Activated T-cell treated with anti-CD3 and anti-CD28 coated beads, Interleukin-2, amount 50 U/mL, for 48 hours (primary cell): Measurements from ENCODE around the gene IL17RE.
"Not testable (repeated sequence)": the region's sequence is repeated elsewhere in the genome, so short reads cannot be mapped to it uniquely, and the experiment has no call there.

Experiments used
- DNase-seq, 2 experiments: peaks; one replicate each; pipeline ENCODE4 v3.0.0-alpha.2; 2020

Gene IL17RE

DNA sequence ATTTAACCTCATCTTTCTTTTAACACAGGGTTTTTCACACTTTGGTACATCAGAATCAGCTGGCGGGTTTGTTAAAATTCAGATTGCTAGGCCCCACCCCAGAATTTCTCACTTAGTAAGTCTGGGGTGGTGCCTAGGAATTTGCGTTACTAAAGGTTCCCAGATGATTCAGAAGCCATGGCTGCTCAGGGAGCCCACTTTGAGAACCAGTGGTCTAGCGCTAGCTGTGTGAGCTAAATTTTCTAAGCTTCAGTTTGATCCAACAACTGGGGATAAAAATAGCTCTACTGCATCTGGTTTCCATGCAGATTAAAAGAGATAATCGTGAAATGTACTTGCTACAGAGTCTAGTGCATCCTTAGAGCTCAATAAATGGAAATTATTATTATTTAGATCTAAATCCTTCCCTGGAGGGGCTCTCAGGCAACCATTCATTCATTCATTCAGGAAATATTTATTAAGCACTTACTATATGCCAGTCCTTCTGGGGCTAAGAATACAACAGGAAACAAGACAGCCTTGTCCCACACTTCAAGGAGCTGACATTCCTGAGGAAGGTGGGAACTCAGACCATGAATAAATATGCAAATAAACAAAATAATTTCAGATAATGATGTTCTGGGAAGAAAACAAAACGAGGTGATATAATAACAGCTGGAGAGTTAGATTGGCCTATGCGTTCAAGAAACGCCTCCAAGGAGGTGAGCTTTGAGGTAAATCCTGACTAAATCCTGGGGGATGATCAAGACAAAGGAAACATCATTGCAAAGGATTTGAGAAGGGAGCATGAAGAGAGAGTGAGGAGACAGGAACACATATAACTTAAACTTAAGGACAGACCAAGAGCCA lies 18.7 kb upstream of the IL17RE start:
- DNase-seq = no peak

DNA sequence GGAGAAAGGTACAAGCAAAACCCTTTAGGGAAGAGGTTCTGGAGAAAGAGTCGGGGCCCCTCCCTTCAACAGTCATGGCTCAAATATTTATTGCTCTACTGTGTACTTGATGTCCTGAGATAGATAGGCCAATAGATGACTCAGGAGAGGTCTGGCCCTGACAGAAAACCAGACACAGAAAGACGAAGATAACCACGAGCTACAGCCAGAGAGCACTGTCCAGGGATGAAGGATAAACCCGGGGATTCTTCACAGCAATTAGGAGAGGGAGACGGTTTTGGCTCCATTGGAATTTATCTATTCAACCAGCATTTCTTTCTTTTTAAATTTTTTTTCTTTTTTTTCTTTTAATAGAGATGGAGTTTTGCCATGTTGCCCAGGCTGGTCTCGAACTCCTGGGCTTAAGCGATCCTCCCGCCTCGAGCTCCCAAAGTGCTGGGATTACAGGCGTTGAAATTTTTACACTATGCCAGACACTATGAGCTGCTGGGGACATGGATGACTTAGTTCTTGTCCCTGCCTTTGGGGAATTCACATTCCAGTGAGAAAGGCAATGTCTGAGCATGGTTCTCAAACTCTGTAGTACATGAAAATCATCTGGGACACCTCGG lies 18.0 kb upstream of the IL17RE start:
- DNase-seq = no peak

DNA sequence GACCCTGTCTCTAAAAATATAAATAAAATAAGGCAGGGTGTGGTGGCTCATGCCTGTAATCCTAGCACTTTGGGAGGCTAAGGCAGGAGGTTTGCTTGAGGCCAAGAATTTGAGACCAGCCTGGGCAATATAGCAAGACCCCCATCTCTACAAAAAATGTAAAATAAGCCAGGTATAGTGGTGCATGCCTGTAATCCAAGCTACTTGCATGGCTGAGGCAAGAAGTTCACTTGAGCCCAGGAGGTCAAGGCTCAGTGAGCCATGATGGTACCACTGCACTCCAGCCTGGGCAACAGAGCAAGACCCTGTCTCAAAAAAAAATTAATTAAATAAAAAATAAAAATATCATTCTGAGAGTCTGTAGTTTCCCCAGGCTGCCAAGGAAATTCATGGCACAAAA lies 16.3 kb upstream of the IL17RE start:
- no peak for DNase-seq

- no peak for DNase-seq
These were observed 15.2 kb upstream of the IL17RE start for GRCh38 chr3:9887480-9887879.

DNA sequence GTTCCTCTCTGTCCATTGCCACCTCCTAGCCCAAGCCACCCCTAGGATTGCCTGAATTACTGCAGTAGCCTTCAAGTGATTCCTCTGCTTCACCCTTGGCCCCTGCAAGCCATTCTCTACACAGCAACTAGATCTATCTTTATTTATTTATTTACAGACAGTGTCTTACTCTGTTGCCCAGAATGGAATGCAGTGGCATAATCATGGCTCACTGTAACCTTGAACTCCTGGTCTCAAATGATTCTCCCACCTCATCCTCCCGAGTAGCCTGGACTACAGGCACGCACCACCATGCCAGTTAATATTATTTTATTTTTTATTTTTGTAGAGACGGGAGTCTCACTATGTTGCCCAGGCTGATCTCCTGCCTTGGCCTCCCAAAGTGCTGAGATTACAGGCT lies 14.1 kb upstream of the IL17RE start:
- DNase-seq = no peak

DNA sequence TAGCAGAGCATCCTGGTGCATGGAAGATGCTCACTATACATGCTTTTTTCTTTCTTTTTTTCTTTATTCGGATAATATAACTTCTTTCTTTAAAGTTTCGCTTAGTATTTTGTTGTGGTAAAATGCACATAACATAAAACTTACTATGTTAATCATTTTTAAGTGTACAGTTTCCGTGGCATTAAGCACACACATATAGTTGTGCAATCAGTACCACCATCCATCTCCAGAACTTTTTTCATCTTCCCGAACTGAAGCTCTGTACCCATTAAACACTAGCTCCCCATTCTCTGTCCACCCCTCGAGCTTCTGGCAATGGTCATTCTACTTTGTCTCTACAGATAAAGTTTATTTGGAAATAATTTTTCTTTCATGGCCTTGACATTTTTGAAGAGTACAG lies 13.2 kb upstream of the IL17RE start:
- DNase-seq = no peak

DNA sequence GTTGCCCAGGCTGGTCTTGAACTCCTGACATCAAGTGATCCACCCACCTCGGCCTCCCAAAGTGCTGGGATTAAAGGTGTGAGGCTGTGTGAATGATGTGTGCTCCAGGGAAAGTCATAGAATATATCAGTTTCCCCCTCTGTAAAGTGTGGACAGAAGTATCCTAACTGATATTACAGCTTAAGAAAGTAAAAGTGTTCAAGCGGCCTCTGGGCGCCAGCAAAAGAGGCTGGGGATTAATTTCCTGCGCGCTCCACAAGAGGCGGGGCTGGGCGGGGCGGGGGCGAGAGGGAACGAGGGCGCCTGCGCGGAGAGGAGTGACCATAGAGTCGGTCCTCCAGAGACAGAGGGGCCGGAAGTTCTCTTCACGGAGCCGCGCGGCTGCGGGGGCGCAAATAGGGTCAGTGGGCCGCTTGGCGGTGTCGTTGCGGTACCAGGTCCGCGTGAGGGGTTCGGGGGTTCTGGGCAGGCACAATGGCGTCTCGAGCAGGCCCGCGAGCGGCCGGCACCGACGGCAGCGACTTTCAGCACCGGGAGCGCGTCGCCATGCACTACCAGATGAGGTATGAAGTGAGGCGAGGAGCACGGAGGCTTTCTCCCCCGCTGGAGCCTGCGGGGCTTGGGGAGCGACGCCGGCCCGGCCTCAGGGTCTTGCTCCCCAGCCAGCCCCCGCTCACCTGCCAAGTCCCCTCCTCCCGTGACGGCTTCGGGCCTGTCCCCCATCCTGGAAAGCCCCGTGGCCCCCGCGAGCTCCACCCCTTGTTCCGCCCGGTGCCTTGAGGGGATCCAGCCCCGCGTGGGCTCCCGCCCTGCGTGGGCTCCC lies 12.2 kb upstream of the IL17RE start, which contains the start of gene JAGN1:
Gene JAGN1 (plus strand): TSS at position 362 of the 823 bp plus-strand sequence. CDS start 113 bp downstream, at position 475.
- DNase-seq = peak; percentile 96

- no peak for DNase-seq
These were observed 11.5 kb upstream of the IL17RE start for GRCh38 chr3:9891072-9891622.

DNA sequence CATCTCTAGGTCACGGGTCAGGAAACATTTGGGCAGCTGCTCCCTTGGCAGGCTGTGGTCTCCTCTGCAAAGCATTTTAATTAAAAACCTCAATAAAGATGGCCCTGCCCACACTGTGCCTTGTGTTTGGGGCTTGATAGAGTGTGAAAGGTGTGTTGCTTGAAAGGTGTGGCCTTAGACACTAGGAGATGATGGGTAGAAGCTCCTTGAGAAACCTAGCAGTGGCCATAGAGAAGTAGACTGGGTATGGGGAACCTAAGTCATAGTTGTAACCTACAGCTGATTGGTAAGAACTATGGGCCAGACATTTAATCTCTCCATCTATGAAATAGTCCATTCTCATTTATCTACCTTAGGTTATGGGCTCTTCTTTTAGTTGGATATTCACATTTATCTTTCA lies 8.9 kb upstream of the IL17RE start:
- no peak for DNase-seq

GRCh38 chr3:9895715-9896114 lies 6.9 kb upstream of the IL17RE start:
- not testable (repeated sequence) for DNase-seq

DNA sequence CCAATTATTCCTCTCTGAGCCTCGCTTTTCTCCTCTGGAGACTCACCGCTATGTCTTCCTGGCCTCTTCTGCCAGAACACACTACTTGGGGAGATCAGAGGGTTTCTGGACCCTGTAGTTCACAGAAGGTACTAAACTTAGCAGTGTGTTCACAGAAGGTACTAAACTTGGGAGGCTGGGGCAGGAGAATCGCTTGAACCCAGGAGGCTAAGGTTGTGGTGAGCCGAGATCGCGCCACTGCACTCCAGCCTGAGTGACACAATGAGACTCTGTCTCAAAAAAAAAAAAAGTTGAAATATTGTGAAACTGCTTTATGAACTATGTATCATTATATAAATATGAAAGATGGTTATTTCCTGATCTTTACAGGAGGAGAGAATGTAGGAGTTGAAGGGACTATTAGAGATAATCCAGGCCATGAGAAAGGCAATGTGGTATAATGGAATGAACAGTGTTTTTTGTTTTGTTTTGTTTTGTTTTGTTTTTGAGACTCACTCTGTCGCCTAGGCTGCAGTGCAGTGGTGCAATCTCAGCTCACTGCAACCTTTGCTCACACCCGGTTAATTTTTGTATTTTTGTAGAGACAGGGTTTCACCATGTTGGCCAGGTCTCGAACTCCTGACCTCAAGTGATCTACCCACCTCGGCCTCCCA lies 5.8 kb upstream of the IL17RE start:
- not testable (repeated sequence) for DNase-seq

DNA sequence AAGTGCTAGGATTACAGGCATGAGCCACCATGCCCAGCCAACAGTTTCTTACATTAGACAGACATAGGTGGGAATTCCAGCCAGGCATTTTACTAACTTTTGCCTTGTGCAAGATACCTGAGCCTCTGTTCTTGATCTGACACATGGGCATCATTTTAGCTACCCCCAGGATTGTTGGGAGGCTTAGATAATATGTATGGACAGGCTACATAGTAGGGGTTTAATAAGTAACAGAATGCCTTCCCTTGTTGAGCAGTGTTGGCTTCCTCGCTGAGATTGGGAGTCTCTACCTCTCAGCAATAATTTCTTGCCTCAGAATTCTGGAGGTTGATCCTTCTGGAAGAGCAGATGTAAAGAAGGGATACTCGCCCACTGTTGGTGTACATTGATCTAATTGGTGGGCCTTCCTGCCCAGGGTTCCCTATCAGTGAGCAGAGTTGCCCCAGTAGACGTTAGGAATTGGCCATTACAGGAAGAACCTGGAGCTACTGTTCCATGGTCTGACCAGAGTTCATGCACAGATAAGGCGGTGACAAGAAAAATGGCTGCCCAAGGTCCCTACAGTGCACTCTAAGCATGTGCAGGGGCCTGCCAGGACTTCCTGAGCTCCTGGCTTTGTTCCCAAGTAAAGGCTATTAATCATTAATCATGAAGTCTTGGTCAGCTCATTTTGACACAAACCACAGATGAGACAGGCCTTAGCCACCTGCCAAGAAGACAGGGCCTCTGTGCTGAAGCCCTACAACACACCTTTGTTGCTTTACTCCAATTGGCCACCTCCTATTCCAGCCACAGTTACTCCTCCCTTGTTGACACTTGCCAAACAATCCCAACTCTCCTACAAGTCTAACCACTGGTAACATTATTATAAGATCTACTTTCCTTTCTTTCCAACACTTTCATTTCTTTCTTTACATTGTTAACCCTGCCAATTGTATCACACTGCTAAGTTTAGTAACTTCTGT lies 5.0 kb upstream of the IL17RE start:
- DNase-seq = no peak

GRCh38 chr3:9898467-9899241 lies 4.0 kb upstream of the IL17RE start:
- no peak for DNase-seq

DNA sequence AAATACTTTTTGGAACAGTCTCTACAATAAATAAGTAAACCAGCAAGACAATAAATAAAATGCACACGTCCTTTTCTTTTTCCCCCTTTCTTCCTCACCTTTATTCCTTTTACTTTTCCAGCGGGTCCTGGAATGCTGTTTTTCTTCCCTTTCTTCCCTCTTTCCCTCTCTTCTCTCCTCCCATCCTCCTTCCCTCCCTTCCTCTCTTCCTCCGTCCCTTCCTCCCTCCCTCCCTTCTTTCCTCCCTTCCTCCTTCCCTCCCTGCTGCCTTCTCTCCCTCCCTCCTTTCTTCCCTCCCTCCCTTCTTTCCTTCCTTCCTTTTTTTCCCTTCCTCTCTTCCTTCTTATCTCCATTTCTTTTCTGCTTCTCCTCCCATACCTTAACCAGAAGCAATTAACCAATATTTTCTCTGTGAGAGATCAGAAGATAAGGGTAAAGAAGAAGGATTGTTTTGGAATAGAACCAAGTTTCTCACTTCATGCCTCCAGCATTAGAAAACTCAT lies 3.3 kb upstream of the IL17RE start:
- no peak for DNase-seq

DNA sequence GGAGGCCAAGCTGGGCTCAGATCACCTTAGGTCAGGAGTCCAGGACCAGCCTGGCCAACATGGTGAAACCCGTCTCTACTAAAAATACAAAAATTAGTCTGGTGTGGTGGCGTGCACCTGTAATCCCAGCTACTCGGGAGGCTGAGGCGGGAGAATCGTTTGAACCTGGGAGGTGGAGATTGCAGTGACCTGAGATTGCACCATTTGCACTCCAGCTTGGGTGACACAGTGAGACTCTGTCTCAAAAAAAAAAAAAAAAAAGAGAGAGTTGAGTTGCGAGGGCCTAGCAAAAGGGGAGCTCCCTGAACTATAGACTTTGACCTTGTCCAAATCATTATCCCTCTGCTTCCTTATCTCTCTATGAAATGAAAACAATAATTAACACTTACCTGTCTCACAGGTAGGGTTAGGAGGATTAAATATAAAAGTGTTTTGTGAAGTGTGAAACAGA lies 1.7 kb upstream of the IL17RE start:
- not testable (repeated sequence) for DNase-seq

DNA sequence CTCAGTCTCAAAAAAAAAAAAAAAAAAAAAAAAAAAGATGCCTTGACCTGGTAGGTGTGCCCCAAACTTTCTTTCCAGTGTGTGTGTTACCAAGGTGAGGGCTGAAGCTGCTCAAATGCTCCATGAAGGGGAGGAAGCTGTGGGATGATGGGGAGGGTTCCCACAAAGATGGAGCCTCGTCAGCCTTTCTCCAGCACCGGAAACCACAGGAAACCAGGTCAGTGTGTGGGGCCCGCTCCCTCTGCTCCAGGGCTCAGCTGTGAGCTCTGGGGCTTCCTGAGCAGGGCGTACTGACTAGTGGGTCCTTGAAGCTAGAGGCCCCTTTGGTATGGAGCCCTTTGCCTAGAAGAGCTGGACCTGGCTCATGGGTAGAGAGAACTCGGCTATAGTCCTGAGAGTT lies 681 bp upstream of the IL17RE start:
- DNase-seq = peak; percentile 51 to 62

GRCh38 chr3:9903238-9903624 lies 583 bp downstream of the IL17RE start:
- DNase-seq = peak in 1 of 2 experiments; percentile 42

DNA sequence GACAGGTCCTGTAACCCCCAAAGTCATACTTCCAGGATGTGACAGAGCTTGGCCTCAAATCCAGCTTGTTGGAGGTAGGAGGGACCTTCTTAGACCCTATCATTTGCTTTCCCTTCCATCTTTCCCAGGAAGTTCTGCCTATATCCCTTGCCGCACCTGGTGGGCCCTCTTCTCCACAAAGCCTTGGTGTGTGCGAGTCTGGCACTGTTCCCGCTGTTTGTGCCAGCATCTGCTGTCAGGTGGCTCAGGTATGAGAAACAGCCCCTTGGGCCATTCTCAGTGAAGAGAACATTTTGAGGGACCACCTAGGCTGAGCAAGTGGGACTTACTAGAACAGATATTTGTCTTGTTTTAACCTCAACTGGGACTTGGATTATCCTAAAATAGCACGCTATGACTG lies 1.3 kb downstream of the IL17RE start:
- no peak for DNase-seq

DNA sequence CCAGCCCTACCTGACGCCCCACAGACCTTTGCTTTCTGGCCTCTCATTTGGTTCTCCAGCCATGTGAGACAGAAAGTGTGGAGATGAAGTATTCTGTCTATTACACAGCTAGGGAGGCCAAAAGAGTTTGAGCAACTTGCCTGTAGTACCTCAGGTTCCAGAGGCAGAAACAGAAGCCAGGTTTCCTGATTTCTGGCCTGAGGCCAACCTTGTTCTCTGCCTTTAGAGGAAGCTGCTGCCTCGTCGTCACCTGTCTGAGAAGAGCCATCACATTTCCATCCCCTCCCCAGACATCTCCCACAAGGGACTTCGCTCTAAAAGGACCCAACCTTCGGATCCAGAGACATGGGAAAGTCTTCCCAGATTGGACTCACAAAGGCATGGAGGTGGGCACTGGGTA lies 3.8 kb downstream of the IL17RE start:
- no peak for DNase-seq

DNA sequence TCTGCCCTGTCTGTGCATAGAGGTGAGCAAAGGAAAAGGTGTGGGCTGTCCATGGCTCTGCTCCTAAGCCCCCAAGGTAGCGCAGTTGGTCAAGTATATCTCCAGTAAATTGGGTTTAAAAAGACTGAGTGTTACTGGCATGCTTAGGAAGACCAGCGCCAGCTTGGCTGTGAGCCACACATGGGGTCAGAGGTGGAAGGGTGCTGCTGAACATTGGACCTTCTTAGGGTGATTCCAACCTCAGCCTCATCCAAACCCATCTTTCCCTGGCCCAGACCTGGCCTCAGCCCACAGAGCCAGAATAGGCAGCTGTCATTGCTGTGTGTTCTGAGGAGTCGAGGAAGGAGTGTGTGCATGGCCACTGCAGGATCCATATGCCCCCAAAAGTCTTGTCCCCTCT lies 5.6 kb downstream of the IL17RE start:
- no peak for DNase-seq
